K562 (cell line): ENCODE measurements around the gene SPINK2. TPM values are rescaled to one million over a fixed set of nuclear protein-coding genes. Genes with fewer than 3 reads are reported as not detected.

ENCODE experiments used
- ATAC-seq: fragments of 200-7000 bp; cut with Tn5 transposase; 3 replicates; pipeline ENCODE4 v1.9.1; 2020; ENCODE audit warnings: moderate library complexity
- BruUV-seq: library from RNA; stranded (reverse); fragments of 400-500 nt; replicated peaks from 2 replicates; lab custom pipeline; 2021; lab: Mats Ljungman, UMichigan
- CTCF ChIA-PET: fragments of 300-600 bp; formaldehyde crosslinking; extraction: SDS; loops from one replicate; lab custom pipeline; 2021; ENCODE audit warnings: low intra/inter-chr PET ratio; lab: Yijun Ruan, JAX
- POLR2A ChIA-PET: fragments of 300-600, 350-650 bp; sonication (Branson Sonifier 250); formaldehyde crosslinking; extraction: SDS; loops from one replicate; lab custom pipeline; 2021; ENCODE audit warnings: antibody characterized with exemption, inconsistent platforms; lab: Yijun Ruan, JAX
- DNase-seq, 4 experiments: peaks; one replicate each; pipeline versions ENCODE4 v3.0.0 to v3.0.0-alpha.2; 2011 to 2018; ENCODE audit warnings: low spot score in 3 of 4, mixed read lengths in 3 of 4; ENCODE audit errors: extremely low read depth in 1 of 4
- FAIRE-seq: peaks from 2 replicates; lab custom pipeline; 2011; peaks lifted over from hg19 to GRCh38; lab: Jason Lieb, UNC
- H2AFZ ChIP-seq: 2 replicates; pipeline ENCODE4 v1.6.0; 2011; ENCODE audit warnings: low read depth, low read length, control low read depth, inconsistent platforms
- H3K27ac ChIP-seq: fragments of 200-600 bp; 3 replicates; pipeline ENCODE4 v1.8.0; 2011; ENCODE audit warnings: low read depth, mild to moderate bottlenecking, control low read depth, inconsistent platforms, low read length, moderate library complexity, mixed read lengths; ENCODE audit errors: extremely low read depth
- H3K27me3 ChIP-seq, 2 experiments: fragments of 300-600 bp in 1 of 2; 2 replicates in 1 of 2; 3 replicates in 1 of 2; pipeline versions ENCODE4 v1.6.0 to v1.8.0; 2011; ENCODE audit warnings: inconsistent platforms in 2 of 2, low read length in 2 of 2, mild to moderate bottlenecking in 1 of 2, mixed read lengths in 1 of 2, moderate library complexity in 1 of 2; ENCODE audit not compliant: control insufficient read depth in 2 of 2, insufficient read depth in 2 of 2
- H3K36me3 ChIP-seq: fragments of 300-600 bp; 3 replicates; pipeline ENCODE4 v1.8.0; 2011; ENCODE audit warnings: mild to moderate bottlenecking, low read length, inconsistent platforms; ENCODE audit not compliant: control insufficient read depth, insufficient read depth
- H3K4me1 ChIP-seq, 2 experiments: fragments of 200-600 bp in 1 of 2; replicated peaks in 1 of 2; 2 replicates in 1 of 2; 3 replicates in 1 of 2; pipeline versions ENCODE4 v1.5.1 to v1.8.0; 2011; ENCODE audit warnings: inconsistent platforms in 2 of 2, low read length in 2 of 2, mild to moderate bottlenecking in 1 of 2, mixed read lengths in 1 of 2, moderate library complexity in 1 of 2; ENCODE audit not compliant: control insufficient read depth in 2 of 2, insufficient read depth in 2 of 2
- H3K4me2 ChIP-seq: 2 replicates; pipeline ENCODE4 v1.6.1; 2011; ENCODE audit warnings: low read length, control low read depth, inconsistent platforms, mixed read lengths; ENCODE audit not compliant: insufficient read depth
- H3K4me3 ChIP-seq: fragments of 200-600 bp; sonication (generic), shearing (Covaris generic); 2 replicates; pipeline ENCODE4 v1.5.1; 2016; ENCODE audit warnings: control low read depth, inconsistent platforms
- H3K79me2 ChIP-seq: fragments of 200-600 bp; 3 replicates; pipeline ENCODE4 v1.8.0; 2011; ENCODE audit warnings: low read length, inconsistent platforms; ENCODE audit not compliant: control insufficient read depth, insufficient read depth
- H3K9ac ChIP-seq, 2 experiments: 2 replicates each; pipeline versions ENCODE4 v1.6.0 to v1.6.1; 2011; ENCODE audit warnings: low read depth in 2 of 2, low read length in 2 of 2, control low read depth in 1 of 2, inconsistent platforms in 1 of 2, mild to moderate bottlenecking in 1 of 2, mixed read lengths in 1 of 2; ENCODE audit not compliant: insufficient read depth in 1 of 2
- H3K9me1 ChIP-seq: one replicate; pipeline ENCODE4 v1.6.0; 2011; ENCODE audit warnings: inconsistent platforms, mild to moderate bottlenecking, low read length, moderate library complexity; ENCODE audit not compliant: control insufficient read depth, insufficient read depth
- H3K9me3 ChIP-seq: replicated peaks from 2 replicates; pipeline ENCODE4 v1.5.1; 2011; ENCODE audit warnings: low read depth, low read length, inconsistent platforms; ENCODE audit not compliant: control insufficient read depth, insufficient read depth
- H4K20me1 ChIP-seq: replicated peaks from 2 replicates; pipeline ENCODE4 v1.6.1; 2011; ENCODE audit warnings: low read length, inconsistent platforms, mixed read lengths; ENCODE audit not compliant: control insufficient read depth, insufficient read depth
- ARID3A ChIP-seq: IDR thresholded peaks from 2 replicates; pipeline ENCODE4 v1.6.1; 2012; ENCODE audit warnings: low read depth, low read length, improper control_type of control experiment, borderline replicate concordance
- CXXC5 ChIP-seq: fragments of 250-450 bp; sonication (Bioruptor Pico); IDR thresholded peaks from 2 replicates; pipeline ENCODE4 v1.8.0; 2022; ENCODE audit warnings: inconsistent platforms, mild to moderate bottlenecking, moderate library complexity
- SP2 ChIP-seq: IDR thresholded peaks from 2 replicates; pipeline ENCODE4 v1.6.1; 2011; ENCODE audit warnings: mild to moderate bottlenecking, low read depth, low read length, moderate library complexity; ENCODE audit not compliant: poor library complexity, severe bottlenecking; ENCODE audit errors: extremely low read depth
- ZNF592 ChIP-seq: fragments of 450-650 bp; IDR thresholded peaks from 2 replicates; pipeline ENCODE4 v1.6.1; 2017; ENCODE audit warnings: antibody characterized with exemption, mild to moderate bottlenecking
- WGBS: fragments of 100-300 bp; shearing (Covaris generic); methylation state at CpG from one replicate; pipeline ENCODE4 v1.1.6; 2016; ENCODE audit warnings: low coverage, mixed read lengths; ENCODE audit not compliant: insufficient coverage; ENCODE audit errors: missing lambda C conversion rate; 5-methylcytosine and 5-hydroxymethylcytosine counted together
- in situ Hi-C: fragments of 300-500 bp; cut with MboI; formaldehyde crosslinking; loops from 4 replicates; pipeline ENCODE4 v1.15.0; 2018; ENCODE audit warnings: inconsistent platforms, mixed read lengths
- intact Hi-C: fragments of 100-400 bp; cut with micrococcal nuclease; formaldehyde crosslinking; loops from 2 replicates; pipeline ENCODE4 v1.14.2; 2022
- polyA plus RNA-seq, 8 experiments: library from polyadenylated mRNA; depleted of rRNA in 4 of 8; stranded (reverse) in 5 of 8; unstranded in 3 of 8; fragments of >200 nt; fragmentation: Nextera tagmentation in 2 of 8; fragmentation: Illumina TruSeq in 1 of 8; extraction: Ambion mirVana in 2 of 8; extraction: Trizol in 1 of 8; gene quantifications; 2 replicates each; pipeline versions ENCODE4 v1.2.1 to v1.2.3, GENCODE V29; 2011 to 2014; ENCODE audit warnings: inconsistent platforms in 1 of 8, missing spikeins in 1 of 8
- total RNA-seq, 7 experiments: library from RNA; depleted of rRNA in 6 of 7; stranded (reverse); fragments of >200 nt in 6 of 7; fragmentation: Illumina TruSeq in 2 of 7; extraction: Trizol in 2 of 7; gene quantifications; 2 replicates each; pipeline versions ENCODE4 v1.2.1 to v1.2.3, GENCODE V29; 2011 to 2021; ENCODE audit warnings: low replicate concordance in 1 of 7

The SPINK2 gene
- total and polyA plus RNA-seq, 9 of the 15 experiments (the other 6 are each of a cell fraction or from before 2014, with no cell fraction given), result not detected

- TF ChIP-seq SP2 (no peak), CXXC5 (CRISPR knock-in tag) (no peak)
- TF ChIP-seq, all 486 proteins: peak for 0
Observed at GRCh38 chr4:56772134-56772533, 49.4 kb downstream of the SPINK2 start (continued).

- ChIA-PET POLR2A (interaction anchor here (1.0 kb wide), 1 partner anchor 136 kb away, joined by 3 read pairs; no protein-coding TSS in a partner anchor), CTCF (no interaction called here)
- no TSS peak for BruUV-seq
Observed at GRCh38 chr4:56768763-56769162, 52.7 kb downstream of the SPINK2 start.

More at GRCh38 chr4:56768763-56769162, 52.7 kb downstream of the SPINK2 start:
- H3K4me1 ChIP-seq, result no peaks in the 10 kb centered on the region
- no peak overlapping the region for H3K4me2 ChIP-seq
- ATAC-seq, result no peak; the same call in 2 of the 3 replicates
- no peak for DNase-seq
- no peaks in the 10 kb centered on the region for H3K36me3 ChIP-seq
- 0% methylated on average over 4 of the region's 4 CpGs for WGBS
- H3K9ac ChIP-seq, result no peak overlapping the region
- FAIRE-seq, result no peak
- peaks cover 3 to 18% of the 10 kb centered on the region in 2 experiments; a peak in 4 of 5 replicates for H3K27me3 ChIP-seq
- intact Hi-C loops, result no loop called here
- H3K9me3 ChIP-seq, result no peaks in the 10 kb centered on the region
- H3K9me1 ChIP-seq, result no peaks in the 10 kb centered on the region
- H3K79me2 ChIP-seq, result no peaks in the 10 kb centered on the region
- no peak overlapping the region for H3K27ac ChIP-seq
- in situ Hi-C loops, result no loop called here
- no peak for TF ChIP-seq ZNF592
- TF ChIP-seq ARID3A, result no peak
- TF ChIP-seq, all 486 proteins: peak for 0
- no peak overlapping the region for H3K4me3 ChIP-seq
- no peak overlapping the region for H2AFZ ChIP-seq
- H4K20me1 ChIP-seq, result no peaks in the 10 kb centered on the region
